Measurements from ENCODE around the gene TTF1.
A peak's percentile ranks its signal among the peaks of the same experiment; 100 is the strongest.

The TTF1 gene

DNA sequence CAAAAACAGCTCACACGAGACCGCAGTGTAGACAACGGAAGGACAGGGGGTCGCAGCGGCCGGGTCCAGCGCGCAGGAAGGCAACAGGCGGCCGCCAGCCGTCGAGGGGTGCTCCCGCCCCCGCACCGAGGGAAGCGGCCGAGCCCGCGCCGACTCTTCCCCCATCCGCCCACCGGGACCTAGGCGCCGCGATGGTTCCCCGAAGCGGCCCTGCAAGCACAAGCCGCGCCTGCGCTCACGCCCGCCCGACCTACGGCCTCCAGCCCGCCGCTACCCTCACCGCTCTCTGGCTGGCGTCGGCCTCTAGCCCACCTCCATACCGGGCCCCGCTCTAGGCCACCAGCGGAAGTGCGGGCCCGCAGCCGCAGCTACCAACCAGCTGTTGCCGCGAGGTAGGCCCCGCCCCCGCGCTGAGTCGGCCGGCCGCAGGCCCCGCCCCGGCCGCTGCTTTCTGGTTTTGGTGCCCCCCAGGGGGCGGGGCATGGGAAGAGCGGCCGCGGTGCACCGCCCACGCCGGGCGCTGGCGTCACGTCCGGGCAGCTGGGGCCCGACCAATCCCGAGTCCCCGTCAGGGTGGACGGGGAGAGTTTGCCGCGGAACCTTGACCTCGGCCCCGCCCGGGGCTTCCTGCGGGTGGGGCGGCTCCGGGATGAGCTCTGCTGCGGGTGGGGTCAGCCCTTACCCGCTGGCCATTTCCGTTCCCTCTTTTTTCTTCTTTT lies 51.8 kb downstream of the TTF1 start, which contains the start of gene SETX:
SETX (minus strand) TSS at position 350 of the 719 bp plus-strand sequence. CDS start 5,558 bp downstream, outside the sequence.
- TF ChIP-seq SPI1 (IDR thresholded peaks at IDR 0.05; ENCODE audit: low read depth, low read length) (no peak; the same call in 1 of the 2 replicates), POLR2A (IDR thresholded peaks at IDR 0.05; ENCODE audit: low read depth, low read length) (peak; percentile 95), PAX5 (IDR thresholded peaks at IDR 0.05; ENCODE audit: insufficient read depth, low read length, severe bottlenecking) (no peak), TAF1 (IDR thresholded peaks at IDR 0.05; ENCODE audit: low read depth, low read length) (peak; percentile 84), POLR2AphosphoS5 (IDR thresholded peaks at IDR 0.05; ENCODE audit: low read depth, low read length) (peak; percentile 94), POU2F2 (IDR thresholded peaks at IDR 0.05; ENCODE audit: low read depth, low read length) (peak; percentile 72; the same call in 1 of the 2 replicates)
- DNase-seq (ENCODE audit: insufficient read length, low spot score) (peak; percentile 98), FAIRE-seq (peak; percentile 96)

GRCh38 chr9:132351404-132352045 lies 55.1 kb downstream of the TTF1 start:
- no peak for FAIRE-seq

DNA sequence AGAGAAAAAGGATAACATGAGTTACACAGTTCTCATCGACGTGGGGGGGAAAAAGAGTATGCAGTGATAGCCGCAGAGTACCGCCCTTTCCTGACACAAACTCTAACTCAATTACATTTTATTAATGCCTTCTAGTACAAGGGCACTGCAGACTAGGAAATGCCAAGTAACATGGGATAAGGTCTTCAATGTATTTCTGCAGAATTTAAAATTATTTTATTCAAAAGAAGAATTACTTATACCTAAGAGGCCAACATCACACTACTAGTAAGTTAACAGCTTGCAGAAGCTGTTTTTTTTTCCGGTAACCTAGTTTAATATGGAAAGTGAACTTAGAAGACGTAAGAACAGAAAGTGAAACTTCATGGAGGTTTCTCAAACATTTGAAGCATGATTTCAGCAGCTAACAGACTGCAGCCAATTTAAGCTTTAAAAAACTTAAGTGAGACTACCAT lies 55.8 kb downstream of the TTF1 start:
- peak; percentile 26 for FAIRE-seq
- no peak for DNase-seq (ENCODE audit: insufficient read length, low spot score)
- TF ChIP-seq POLR2A (IDR thresholded peaks at IDR 0.05; ENCODE audit: low read depth, low read length): no peak
- no peak for TF ChIP-seq TAF1 (IDR thresholded peaks at IDR 0.05; ENCODE audit: low read depth, low read length)
- no peak for TF ChIP-seq PAX5 (IDR thresholded peaks at IDR 0.05; ENCODE audit: insufficient read depth, low read length, severe bottlenecking)
- no peak for TF ChIP-seq POLR2AphosphoS5 (IDR thresholded peaks at IDR 0.05; ENCODE audit: low read depth, low read length)
- no peak for TF ChIP-seq POU2F2 (IDR thresholded peaks at IDR 0.05; ENCODE audit: low read depth, low read length)
- no peak for TF ChIP-seq SPI1 (IDR thresholded peaks at IDR 0.05; ENCODE audit: low read depth, low read length)

More at GRCh38 chr9:132351404-132352045, 55.1 kb downstream of the TTF1 start:
- no peak for DNase-seq (ENCODE audit: insufficient read length, low spot score)
- no peak for TF ChIP-seq POU2F2 (IDR thresholded peaks at IDR 0.05; ENCODE audit: low read depth, low read length)
- no peak for TF ChIP-seq PAX5 (IDR thresholded peaks at IDR 0.05; ENCODE audit: insufficient read depth, low read length, severe bottlenecking)
- no peak for TF ChIP-seq POLR2AphosphoS5 (IDR thresholded peaks at IDR 0.05; ENCODE audit: low read depth, low read length)
- no peak for TF ChIP-seq TAF1 (IDR thresholded peaks at IDR 0.05; ENCODE audit: low read depth, low read length)
- TF ChIP-seq SPI1 (IDR thresholded peaks at IDR 0.05; ENCODE audit: low read depth, low read length): no peak
- TF ChIP-seq POLR2A (IDR thresholded peaks at IDR 0.05; ENCODE audit: low read depth, low read length): no peak

- TF ChIP-seq POLR2A (IDR thresholded peaks at IDR 0.05; ENCODE audit: low read depth, low read length) (no peak), POLR2AphosphoS5 (IDR thresholded peaks at IDR 0.05; ENCODE audit: low read depth, low read length) (no peak), TAF1 (IDR thresholded peaks at IDR 0.05; ENCODE audit: low read depth, low read length) (no peak), PAX5 (IDR thresholded peaks at IDR 0.05; ENCODE audit: insufficient read depth, low read length, severe bottlenecking) (no peak), POU2F2 (IDR thresholded peaks at IDR 0.05; ENCODE audit: low read depth, low read length) (no peak), SPI1 (IDR thresholded peaks at IDR 0.05; ENCODE audit: low read depth, low read length) (no peak)
- FAIRE-seq (no peak), DNase-seq (ENCODE audit: insufficient read length, low spot score) (no peak)
These were observed 58.0 kb downstream of the TTF1 start for GRCh38 chr9:132348676-132349075.

- TF ChIP-seq SPI1 (IDR thresholded peaks at IDR 0.05; ENCODE audit: low read depth, low read length): no peak
- no peak for TF ChIP-seq TAF1 (IDR thresholded peaks at IDR 0.05; ENCODE audit: low read depth, low read length)
- TF ChIP-seq POU2F2 (IDR thresholded peaks at IDR 0.05; ENCODE audit: low read depth, low read length): no peak
- TF ChIP-seq POLR2AphosphoS5 (IDR thresholded peaks at IDR 0.05; ENCODE audit: low read depth, low read length): no peak
- TF ChIP-seq PAX5 (IDR thresholded peaks at IDR 0.05; ENCODE audit: insufficient read depth, low read length, severe bottlenecking): no peak
- TF ChIP-seq POLR2A (IDR thresholded peaks at IDR 0.05; ENCODE audit: low read depth, low read length): no peak
- DNase-seq (ENCODE audit: insufficient read length, low spot score) (no peak), FAIRE-seq (no peak)
These were observed 60.5 kb downstream of the TTF1 start for GRCh38 chr9:132346177-132346576.

GRCh38 chr9:132341177-132341840 lies 65.3 kb downstream of the TTF1 start:
- DNase-seq (ENCODE audit: insufficient read length, low spot score) (no peak), FAIRE-seq (no peak)
- TF ChIP-seq PAX5 (IDR thresholded peaks at IDR 0.05; ENCODE audit: insufficient read depth, low read length, severe bottlenecking) (no peak), SPI1 (IDR thresholded peaks at IDR 0.05; ENCODE audit: low read depth, low read length) (no peak), POLR2A (IDR thresholded peaks at IDR 0.05; ENCODE audit: low read depth, low read length) (no peak), POLR2AphosphoS5 (IDR thresholded peaks at IDR 0.05; ENCODE audit: low read depth, low read length) (no peak), POU2F2 (IDR thresholded peaks at IDR 0.05; ENCODE audit: low read depth, low read length) (no peak), TAF1 (IDR thresholded peaks at IDR 0.05; ENCODE audit: low read depth, low read length) (no peak)

GRCh38 chr9:132334364-132334763 lies 72.3 kb downstream of the TTF1 start:
- FAIRE-seq: no peak
- no peak for DNase-seq (ENCODE audit: insufficient read length, low spot score)
- TF ChIP-seq POU2F2 (IDR thresholded peaks at IDR 0.05; ENCODE audit: low read depth, low read length): no peak
- TF ChIP-seq PAX5 (IDR thresholded peaks at IDR 0.05; ENCODE audit: insufficient read depth, low read length, severe bottlenecking): no peak
- TF ChIP-seq POLR2AphosphoS5 (IDR thresholded peaks at IDR 0.05; ENCODE audit: low read depth, low read length): no peak
- no peak for TF ChIP-seq SPI1 (IDR thresholded peaks at IDR 0.05; ENCODE audit: low read depth, low read length)
- TF ChIP-seq POLR2A (IDR thresholded peaks at IDR 0.05; ENCODE audit: low read depth, low read length): no peak
- TF ChIP-seq TAF1 (IDR thresholded peaks at IDR 0.05; ENCODE audit: low read depth, low read length): no peak

- FAIRE-seq (no peak), DNase-seq (ENCODE audit: insufficient read length, low spot score) (no peak)
- TF ChIP-seq POLR2AphosphoS5 (IDR thresholded peaks at IDR 0.05; ENCODE audit: low read depth, low read length) (no peak), POU2F2 (IDR thresholded peaks at IDR 0.05; ENCODE audit: low read depth, low read length) (no peak), POLR2A (IDR thresholded peaks at IDR 0.05; ENCODE audit: low read depth, low read length) (no peak), TAF1 (IDR thresholded peaks at IDR 0.05; ENCODE audit: low read depth, low read length) (no peak), SPI1 (IDR thresholded peaks at IDR 0.05; ENCODE audit: low read depth, low read length) (no peak), PAX5 (IDR thresholded peaks at IDR 0.05; ENCODE audit: insufficient read depth, low read length, severe bottlenecking) (no peak)
These were observed 73.1 kb downstream of the TTF1 start for GRCh38 chr9:132333556-132333955.
